Measurements from ENCODE around the gene TRIM33.

DNA sequence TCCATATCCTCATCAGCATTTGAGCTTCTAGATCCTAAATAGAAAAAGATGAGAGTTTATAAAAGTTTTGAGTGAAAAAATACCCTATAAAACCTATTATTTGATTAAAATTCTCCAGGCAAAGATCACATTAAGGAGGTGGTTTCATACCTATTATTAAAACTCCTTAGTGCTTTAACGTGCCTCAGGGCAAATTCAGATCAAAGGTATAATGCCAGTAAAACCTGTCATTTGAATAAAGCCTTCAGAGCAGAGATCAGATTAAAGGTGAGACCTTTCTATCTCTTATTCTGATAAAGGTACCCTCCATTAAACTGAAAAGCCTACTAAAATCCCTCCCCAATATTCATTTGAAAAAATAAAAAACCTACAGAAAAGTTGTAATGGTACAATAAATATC, 34.3 kb upstream of the TRIM33 start:
- TF ChIP-seq EZH2 (IDR thresholded peaks at IDR 0.05; ENCODE audit: borderline replicate concordance, low read length), result no peak
- TF ChIP-seq, protein P1, sequence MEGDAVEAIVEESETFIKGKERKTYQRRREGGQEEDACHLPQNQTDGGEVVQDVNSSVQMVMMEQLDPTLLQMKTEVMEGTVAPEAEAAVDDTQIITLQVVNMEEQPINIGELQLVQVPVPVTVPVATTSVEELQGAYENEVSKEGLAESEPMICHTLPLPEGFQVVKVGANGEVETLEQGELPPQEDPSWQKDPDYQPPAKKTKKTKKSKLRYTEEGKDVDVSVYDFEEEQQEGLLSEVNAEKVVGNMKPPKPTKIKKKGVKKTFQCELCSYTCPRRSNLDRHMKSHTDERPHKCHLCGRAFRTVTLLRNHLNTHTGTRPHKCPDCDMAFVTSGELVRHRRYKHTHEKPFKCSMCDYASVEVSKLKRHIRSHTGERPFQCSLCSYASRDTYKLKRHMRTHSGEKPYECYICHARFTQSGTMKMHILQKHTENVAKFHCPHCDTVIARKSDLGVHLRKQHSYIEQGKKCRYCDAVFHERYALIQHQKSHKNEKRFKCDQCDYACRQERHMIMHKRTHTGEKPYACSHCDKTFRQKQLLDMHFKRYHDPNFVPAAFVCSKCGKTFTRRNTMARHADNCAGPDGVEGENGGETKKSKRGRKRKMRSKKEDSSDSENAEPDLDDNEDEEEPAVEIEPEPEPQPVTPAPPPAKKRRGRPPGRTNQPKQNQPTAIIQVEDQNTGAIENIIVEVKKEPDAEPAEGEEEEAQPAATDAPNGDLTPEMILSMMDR (IDR thresholded peaks at IDR 0.05; ENCODE audit: low read length), result no peak
